Measurements from ENCODE around the gene MMP24. TPM values are rescaled to one million over a fixed set of nuclear protein-coding genes. Genes with fewer than 3 reads are reported as not detected.

The MMP24 gene
- total and polyA plus RNA-seq, 4 donors, result 0.09 to 0.75 (median 0.42) TPM

- Histone ChIP-seq H3K36me3 (ENCODE audit: control insufficient read depth in 4 of 4, insufficient read depth in 3 of 4, low read depth in 1 of 4, low read length in 3 of 4) (no peaks in the 10 kb centered on the region), H3K4me1 (ENCODE audit: control insufficient read depth in 4 of 4, insufficient read depth in 4 of 4, low read length in 3 of 4) (peaks cover 0 to 9% (median 6%) of the 10 kb centered on the region in 4 donors), H3K27me3 (ENCODE audit: control insufficient read depth in 4 of 4, insufficient read depth in 4 of 4, low read length in 3 of 4) (no peaks in the 10 kb centered on the region), H3K4me3 (ENCODE audit: low read depth in 1 of 3, low read length in 3 of 3) (no peak overlapping the region), H3K27ac (ENCODE audit: low read depth in 1 of 2, low read length in 2 of 2) (no peak overlapping the region), H3K9ac (ENCODE audit: low read depth in 1 of 2, low read length in 2 of 2) (no peak overlapping the region), H3K9me3 (ENCODE audit: control insufficient read depth in 4 of 4, low read length in 3 of 4) (no peaks in the 10 kb centered on the region)
- 93% methylated on average over 5 of the region's 5 CpGs for WGBS
- TF ChIP-seq ATF3 (IDR thresholded peaks at IDR 0.05) (no peak), NR2F2 (IDR thresholded peaks at IDR 0.05) (no peak), TAF1 (conservative IDR thresholded peaks at IDR 0.05) (no peak), RAD21 (IDR thresholded peaks at IDR 0.05) (no peak), HNF4A (conservative IDR thresholded peaks at IDR 0.05) (no peak), FOXA2 (IDR thresholded peaks at IDR 0.05) (no peak), ZBTB33 (IDR thresholded peaks at IDR 0.05) (no peak), MAX (IDR thresholded peaks at IDR 0.05) (no peak), JUND (IDR thresholded peaks at IDR 0.05) (no peak), REST (IDR thresholded peaks at IDR 0.05) (no peak)
- no peak for DNase-seq (ENCODE audit: low spot score)
These were observed 2.0 kb upstream of the MMP24 start for GRCh38 chr20:35224536-35224935.

- H3K4me3 ChIP-seq (ENCODE audit: low read depth in 1 of 3, low read length in 3 of 3), result no peak overlapping the region
- TF ChIP-seq ZBTB33 (IDR thresholded peaks at IDR 0.05) (no peak), HNF4G (IDR thresholded peaks at IDR 0.05) (no peak), JUND (IDR thresholded peaks at IDR 0.05) (no peak), NR2F2 (IDR thresholded peaks at IDR 0.05) (peak; percentile 80), REST (IDR thresholded peaks at IDR 0.05) (peak; percentile 25)
- DNase-seq (ENCODE audit: low spot score), result no peak
These were observed 968 bp upstream of the MMP24 start for GRCh38 chr20:35225319-35226125.

More at GRCh38 chr20:35225319-35226125, 968 bp upstream of the MMP24 start:
- H3K4me1 ChIP-seq (ENCODE audit: control insufficient read depth in 4 of 4, insufficient read depth in 4 of 4, low read length in 3 of 4), result peaks cover 0 to 9% (median 6%) of the 10 kb centered on the region in 4 donors
- no peaks in the 10 kb centered on the region for H3K9me3 ChIP-seq (ENCODE audit: control insufficient read depth in 4 of 4, low read length in 3 of 4)
- no peak overlapping the region for H3K9ac ChIP-seq (ENCODE audit: low read depth in 1 of 2, low read length in 2 of 2)
- no peaks in the 10 kb centered on the region for H3K27me3 ChIP-seq (ENCODE audit: control insufficient read depth in 4 of 4, insufficient read depth in 4 of 4, low read length in 3 of 4)
- H3K36me3 ChIP-seq (ENCODE audit: control insufficient read depth in 4 of 4, insufficient read depth in 3 of 4, low read depth in 1 of 4, low read length in 3 of 4), result no peaks in the 10 kb centered on the region
- 62% methylated on average over 9 of the region's 9 CpGs for WGBS
- H3K27ac ChIP-seq (ENCODE audit: low read depth in 1 of 2, low read length in 2 of 2), result no peak overlapping the region

Measured in liver (tissue), 9 donors.